IPS DF 6.9 (cell line): ENCODE data around the gene OOSP1.

Experiments
- DNase-seq: peaks from one replicate; pipeline ENCODE4 v3.0.0-alpha.2; 2013; ENCODE audit warnings: low read depth, low spot score
- H3K27ac ChIP-seq: one replicate; pipeline ENCODE4 v1.5.1; 2013; ENCODE audit warnings: low read length, control low read depth
- H3K27me3 ChIP-seq: 2 replicates; pipeline ENCODE4 v1.6.1; 2013; ENCODE audit warnings: mild to moderate bottlenecking, low read length; ENCODE audit not compliant: control insufficient read depth, insufficient read depth
- H3K36me3 ChIP-seq: 2 replicates; pipeline ENCODE4 v1.6.1; 2013; ENCODE audit warnings: low read length; ENCODE audit not compliant: control insufficient read depth, insufficient read depth
- H3K4me1 ChIP-seq: 2 replicates; pipeline ENCODE4 v1.6.1; 2013; ENCODE audit warnings: low read length; ENCODE audit not compliant: control insufficient read depth, insufficient read depth
- H3K4me3 ChIP-seq: 2 replicates; pipeline ENCODE4 v1.5.1; 2013; ENCODE audit warnings: mild to moderate bottlenecking, low read length
- H3K9me3 ChIP-seq: 2 replicates; pipeline ENCODE4 v1.6.1; 2013; ENCODE audit warnings: low read length, inconsistent platforms; ENCODE audit not compliant: control insufficient read depth, insufficient read depth
- WGBS: extraction: QIAGEN DNeasy Blood & Tissue Kit; methylation state at CpG from one replicate; pipeline ENCODE4 v1.1.7; 2013; ENCODE audit warnings: mixed read lengths, missing lambda C conversion rate; ENCODE audit not compliant: insufficient read length, insufficient coverage; 5-methylcytosine and 5-hydroxymethylcytosine counted together

The OOSP1 gene

GRCh38 chr11:59983212-59983611 lies 45.0 kb downstream of the OOSP1 start:
- Histone ChIP-seq H3K9me3 (no peaks in the 10 kb centered on the region), H3K4me1 (no peaks in the 10 kb centered on the region), H3K36me3 (no peaks in the 10 kb centered on the region), H3K4me3 (no peak overlapping the region), H3K27ac (no peak overlapping the region), H3K27me3 (no peaks in the 10 kb centered on the region)
- no peak for DNase-seq
- no CpG with 5 or more reads among the region's 1 CpG for WGBS

GRCh38 chr11:59984368-59984767 lies 46.1 kb downstream of the OOSP1 start:
- H3K9me3 ChIP-seq, result no peaks in the 10 kb centered on the region
- H3K27me3 ChIP-seq, result no peaks in the 10 kb centered on the region
- no peaks in the 10 kb centered on the region for H3K36me3 ChIP-seq
- no peak overlapping the region for H3K4me3 ChIP-seq
- no peak for DNase-seq
- no CpG with 5 or more reads among the region's 3 CpGs for WGBS
- H3K4me1 ChIP-seq, result no peaks in the 10 kb centered on the region
- no peak overlapping the region for H3K27ac ChIP-seq

- Histone ChIP-seq H3K9me3 (no peaks in the 10 kb centered on the region), H3K4me1 (no peaks in the 10 kb centered on the region), H3K27me3 (no peaks in the 10 kb centered on the region), H3K36me3 (no peaks in the 10 kb centered on the region), H3K4me3 (no peak overlapping the region), H3K27ac (no peak overlapping the region)
- no peak for DNase-seq
- no CpG with 5 or more reads among the region's 1 CpG for WGBS
Measured at GRCh38 chr11:59990421-59990820, 52.2 kb downstream of the OOSP1 start.

GRCh38 chr11:59992425-59992824 lies 54.2 kb downstream of the OOSP1 start:
- WGBS, result no CpG with 5 or more reads among the region's 5 CpGs
- no peak overlapping the region for H3K27ac ChIP-seq
- H3K4me1 ChIP-seq, result no peaks in the 10 kb centered on the region
- H3K4me3 ChIP-seq, result no peak overlapping the region
- no peaks in the 10 kb centered on the region for H3K36me3 ChIP-seq
- H3K9me3 ChIP-seq, result no peaks in the 10 kb centered on the region
- DNase-seq, result no peak
- no peaks in the 10 kb centered on the region for H3K27me3 ChIP-seq

- WGBS, result no CpG with 5 or more reads among the region's 2 CpGs
- no peak for DNase-seq
- H3K4me1 ChIP-seq, result no peaks in the 10 kb centered on the region
- H3K27me3 ChIP-seq, result no peaks in the 10 kb centered on the region
- no peaks in the 10 kb centered on the region for H3K9me3 ChIP-seq
- H3K27ac ChIP-seq, result no peak overlapping the region
- no peaks in the 10 kb centered on the region for H3K36me3 ChIP-seq
- H3K4me3 ChIP-seq, result no peak overlapping the region
Measured at GRCh38 chr11:59997800-59998199, 59.6 kb downstream of the OOSP1 start.

- H3K4me1 ChIP-seq, result no peaks in the 10 kb centered on the region
- no peak overlapping the region for H3K27ac ChIP-seq
- no peaks in the 10 kb centered on the region for H3K36me3 ChIP-seq
- no peaks in the 10 kb centered on the region for H3K27me3 ChIP-seq
- no peak overlapping the region for H3K4me3 ChIP-seq
- H3K9me3 ChIP-seq, result no peaks in the 10 kb centered on the region
- no CpG with 5 or more reads among the region's 4 CpGs for WGBS
- no peak for DNase-seq
Measured at GRCh38 chr11:59999691-60000090, 61.5 kb downstream of the OOSP1 start.

GRCh38 chr11:60003729-60004128 lies 65.5 kb downstream of the OOSP1 start:
- Histone ChIP-seq H3K27ac (no peak overlapping the region), H3K4me3 (no peak overlapping the region), H3K9me3 (no peaks in the 10 kb centered on the region), H3K36me3 (no peaks in the 10 kb centered on the region), H3K27me3 (no peaks in the 10 kb centered on the region), H3K4me1 (no peaks in the 10 kb centered on the region)
- DNase-seq, result no peak
- no CpG with 5 or more reads among the region's 2 CpGs for WGBS

- Histone ChIP-seq H3K4me1 (no peaks in the 10 kb centered on the region), H3K4me3 (no peak overlapping the region), H3K9me3 (no peaks in the 10 kb centered on the region), H3K36me3 (no peaks in the 10 kb centered on the region), H3K27ac (no peak overlapping the region), H3K27me3 (no peaks in the 10 kb centered on the region)
- WGBS, result no CpG with 5 or more reads among the region's 1 CpG
- DNase-seq, result no peak
Measured at GRCh38 chr11:60005360-60005759, 67.1 kb downstream of the OOSP1 start.
